T-helper 1 cell treated with Interleukin-12 subunit alpha and Interleukin-12 subunit beta and Interleukin-4 antibody, amounts not matched to agents 30 ng/mL and 1 ng/mL, for 36 hours (primary cell): ENCODE results near the gene TMEM89. TPM values are rescaled to one million over a fixed set of nuclear protein-coding genes. Genes with fewer than 3 reads are reported as not detected.

ENCODE experiments used
- intact Hi-C: fragments of 100-400 bp; cut with micrococcal nuclease; formaldehyde crosslinking; loops from one replicate; pipeline ENCODE4 v1.15.1; 2024
- total RNA-seq: library from RNA; stranded (reverse); gene quantifications from 2 replicates; pipeline ENCODE4 v1.2.3, GENCODE V29; 2022

Gene TMEM89
- total RNA-seq, 1 donor from 2014 or later: not detected

- intact Hi-C loops: no loop called here
These were observed 28.2 kb downstream of the TMEM89 start for GRCh38 chr3:48593337-48593736.

- intact Hi-C loops: no loop called here
These were observed 29.0 kb downstream of the TMEM89 start for GRCh38 chr3:48592519-48593087.

GRCh38 chr3:48591886-48592518 is 29.6 kb downstream of the TMEM89 start:
- intact Hi-C loops: no loop called here

GRCh38 chr3:48591436-48591835 is 30.1 kb downstream of the TMEM89 start:
- intact Hi-C loops: no loop called here

GRCh38 chr3:48588230-48588629 is 33.3 kb downstream of the TMEM89 start:
- intact Hi-C loops: no loop called here

- intact Hi-C loops: no loop called here
These were observed 33.9 kb downstream of the TMEM89 start for GRCh38 chr3:48587686-48588085.

- intact Hi-C loops: no loop called here
These were observed 36.2 kb downstream of the TMEM89 start for GRCh38 chr3:48585411-48585810.

- intact Hi-C loops: no loop called here
These were observed 36.7 kb downstream of the TMEM89 start for GRCh38 chr3:48584836-48585235.

GRCh38 chr3:48581621-48582481 is 39.7 kb downstream of the TMEM89 start:
- intact Hi-C loops: no loop called here

GRCh38 chr3:48576647-48577046 is 44.9 kb downstream of the TMEM89 start:
- intact Hi-C loops: no loop called here

GRCh38 chr3:48575366-48575765 is 46.2 kb downstream of the TMEM89 start:
- intact Hi-C loops: no loop called here

GRCh38 chr3:48573973-48574585 is 47.5 kb downstream of the TMEM89 start:
- intact Hi-C loops: no loop called here

GRCh38 chr3:48572517-48572916 is 49.1 kb downstream of the TMEM89 start:
- intact Hi-C loops: no loop called here

GRCh38 chr3:48571938-48572337 is 49.6 kb downstream of the TMEM89 start:
- intact Hi-C loops: no loop called here

Other genes starting within 250 kb of the TMEM89 start
- not detected in 2 replicates for gene FBXW12, start 249.6 kb downstream of the TMEM89 start, total RNA-seq
- gene PLXNB1, start 191.7 kb downstream of the TMEM89 start, total RNA-seq: 3.3 and 6.9 TPM in 2 replicates
- 15.9 and 16.7 TPM in 2 replicates for gene CCDC51, start 181.7 kb downstream of the TMEM89 start, total RNA-seq
- gene TMA7, start 181.5 kb downstream of the TMEM89 start, total RNA-seq: 218 and 228 TPM in 2 replicates
- 17.0 and 17.4 TPM in 2 replicates for gene ATRIP, start 175.0 kb downstream of the TMEM89 start, total RNA-seq
- gene SHISA5, start 117.6 kb downstream of the TMEM89 start, total RNA-seq: 244 and 245 TPM in 2 replicates
- gene PFKFB4, start 65.0 kb downstream of the TMEM89 start, total RNA-seq: 8.1 and 8.8 TPM in 2 replicates
- not detected in 2 replicates for gene UCN2, start 58.0 kb downstream of the TMEM89 start, total RNA-seq
- gene COL7A1, start 26.4 kb downstream of the TMEM89 start, total RNA-seq: 1.4 and 1.9 TPM in 2 replicates
- gene UQCRC1, start 12.1 kb downstream of the TMEM89 start, total RNA-seq: 143 and 146 TPM in 2 replicates
- gene SLC26A6, start 13.7 kb upstream of the TMEM89 start, total RNA-seq: 40.1 and 43.0 TPM in 2 replicates
- gene CELSR3, start 41.1 kb upstream of the TMEM89 start, total RNA-seq: 6.0 and 7.4 TPM in 2 replicates
- 28.6 and 30.0 TPM in 2 replicates for gene NCKIPSD, start 64.1 kb upstream of the TMEM89 start, total RNA-seq
- gene IP6K2, start 95.5 kb upstream of the TMEM89 start, total RNA-seq: 57.3 and 57.6 TPM in 2 replicates
- 27.5 and 29.7 TPM in 2 replicates for gene PRKAR2A, start 226.1 kb upstream of the TMEM89 start, total RNA-seq